Thyroid gland (tissue), 4 donors: Measurements from ENCODE around the gene RNF144A. TPM values are rescaled to one million over a fixed set of nuclear protein-coding genes. Genes with fewer than 3 reads are reported as not detected.
A peak's percentile ranks its signal among the peaks of the same experiment; 100 is the strongest.

Experiments
- DNase-seq, 2 donors: peaks; one replicate each; pipeline ENCODE4 v3.0.0-alpha.2; 2019
- H3K27ac ChIP-seq, 3 donors: fragments of 200-600 bp; sonication (generic); 1 replicate in 2 of 3; 2 replicates in 1 of 3; pipeline ENCODE4 v1.5.1; 2016 to 2019; ENCODE audit warnings: mild to moderate bottlenecking in 1 of 3, moderate library complexity in 1 of 3
- H3K27me3 ChIP-seq: fragments of 200-600 bp; sonication (generic); one replicate; pipeline ENCODE4 v1.5.1; 2019
- H3K36me3 ChIP-seq, 2 donors: fragments of 200-600 bp; sonication (generic); one replicate each; pipeline ENCODE4 v1.5.1; 2016 to 2019
- H3K4me1 ChIP-seq, 2 donors: fragments of 200-600 bp; sonication (generic); one replicate each; pipeline ENCODE4 v1.5.1; 2017 to 2019
- H3K4me3 ChIP-seq, 3 donors: fragments of 200-600 bp; sonication (generic); replicated peaks in 1 of 3; 1 replicate in 2 of 3; 2 replicates in 1 of 3; pipeline ENCODE4 v1.5.1; 2016; ENCODE audit warnings: mild to moderate bottlenecking in 1 of 3
- H3K9me3 ChIP-seq: fragments of 200-600 bp; sonication (generic); one replicate; pipeline ENCODE4 v1.5.1; 2017
- POLR2A ChIP-seq, 2 donors: fragments of 450-650 bp; IDR thresholded peaks; one replicate each; pipeline ENCODE4 v1.6.1; 2017; ENCODE audit warnings: antibody characterized with exemption in 2 of 2, mild to moderate bottlenecking in 2 of 2, moderate library complexity in 1 of 2
- WGBS, 2 donors: methylation state at CpG; one replicate each; pipeline ENCODE4 v1.1.5; 2017; 5-methylcytosine and 5-hydroxymethylcytosine counted together
- intact Hi-C: fragments of 100-400 bp; cut with DNase I; formaldehyde crosslinking; loops from one replicate; pipeline ENCODE4 v1.15.1; 2023
- total RNA-seq, 4 donors: library from RNA; depleted of rRNA; stranded (reverse); fragments of >200 nt; gene quantifications; one replicate each; pipeline ENCODE4 v1.2.3, GENCODE V29; 2016
- TF ChIP-seq, protein P1 (sequence below), 6 experiments: fragments of 200-600 bp in 3 of 6; fragments of 450-650 bp in 3 of 6; sonication (generic) in 3 of 6; IDR thresholded peaks; one replicate each; pipeline ENCODE4 v1.5.1; 2016 to 2019; ENCODE audit warnings: antibody characterized with exemption in 6 of 6, mild to moderate bottlenecking in 2 of 6, inconsistent platforms in 1 of 6, moderate library complexity in 1 of 6

Gene RNF144A
- total RNA-seq, 4 donors from 2014 or later, result 8.0 to 12.2 (median 10.6) TPM

DNA sequence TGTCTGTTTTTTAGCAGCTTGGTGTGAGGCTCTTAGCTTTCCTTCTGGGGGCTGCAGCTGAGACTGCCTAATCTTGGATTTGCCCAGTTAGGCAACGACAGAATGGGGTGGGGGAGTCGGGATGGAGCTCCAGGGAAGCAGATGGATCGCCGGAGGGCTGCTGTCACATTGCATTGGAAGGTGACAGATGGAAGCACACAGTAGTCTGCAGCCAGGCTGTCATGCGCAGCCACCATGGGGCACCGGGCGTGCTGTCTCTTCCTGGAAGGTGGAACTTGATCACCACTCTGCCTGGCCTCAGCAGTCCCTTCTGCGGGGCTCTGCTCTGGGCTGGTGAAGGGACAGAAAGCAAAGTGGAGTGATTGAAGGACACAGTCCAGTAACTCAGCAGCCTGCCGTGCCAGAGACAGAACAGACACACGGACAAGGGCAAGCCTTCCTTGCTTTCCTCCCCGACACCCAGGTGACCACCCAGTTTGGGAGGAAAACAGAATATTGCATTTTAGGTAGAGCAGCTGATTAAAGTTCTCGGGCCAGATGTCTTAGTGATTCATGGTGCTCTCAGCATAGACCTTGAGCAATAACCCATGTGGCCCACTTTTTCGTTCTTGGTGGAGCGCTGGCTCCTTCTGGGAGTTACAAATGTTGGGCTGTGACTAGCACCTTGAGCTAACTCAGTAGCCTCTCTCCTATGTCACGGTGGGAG, 40.9 kb downstream of the RNF144A start:
- H3K9me3 ChIP-seq, result no peaks in the 10 kb centered on the region
- no peaks in the 10 kb centered on the region for H3K36me3 ChIP-seq
- WGBS, 2 donors, result 89 to 94% methylated on average over 14 to 15 of the region's 15 CpGs
- no peak overlapping the region for H3K4me3 ChIP-seq
- DNase-seq, result no peak
- intact Hi-C loops, result no loop called here
- no peaks in the 10 kb centered on the region for H3K27me3 ChIP-seq
- H3K4me1 ChIP-seq, result peaks cover 11 to 30% of the 10 kb centered on the region in 2 donors
- TF ChIP-seq, protein P1, sequence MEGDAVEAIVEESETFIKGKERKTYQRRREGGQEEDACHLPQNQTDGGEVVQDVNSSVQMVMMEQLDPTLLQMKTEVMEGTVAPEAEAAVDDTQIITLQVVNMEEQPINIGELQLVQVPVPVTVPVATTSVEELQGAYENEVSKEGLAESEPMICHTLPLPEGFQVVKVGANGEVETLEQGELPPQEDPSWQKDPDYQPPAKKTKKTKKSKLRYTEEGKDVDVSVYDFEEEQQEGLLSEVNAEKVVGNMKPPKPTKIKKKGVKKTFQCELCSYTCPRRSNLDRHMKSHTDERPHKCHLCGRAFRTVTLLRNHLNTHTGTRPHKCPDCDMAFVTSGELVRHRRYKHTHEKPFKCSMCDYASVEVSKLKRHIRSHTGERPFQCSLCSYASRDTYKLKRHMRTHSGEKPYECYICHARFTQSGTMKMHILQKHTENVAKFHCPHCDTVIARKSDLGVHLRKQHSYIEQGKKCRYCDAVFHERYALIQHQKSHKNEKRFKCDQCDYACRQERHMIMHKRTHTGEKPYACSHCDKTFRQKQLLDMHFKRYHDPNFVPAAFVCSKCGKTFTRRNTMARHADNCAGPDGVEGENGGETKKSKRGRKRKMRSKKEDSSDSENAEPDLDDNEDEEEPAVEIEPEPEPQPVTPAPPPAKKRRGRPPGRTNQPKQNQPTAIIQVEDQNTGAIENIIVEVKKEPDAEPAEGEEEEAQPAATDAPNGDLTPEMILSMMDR (IDR thresholded peaks at IDR 0.05), result no peak
- no peak for TF ChIP-seq POLR2A (IDR thresholded peaks at IDR 0.05)
- no peak overlapping the region for H3K27ac ChIP-seq

DNA sequence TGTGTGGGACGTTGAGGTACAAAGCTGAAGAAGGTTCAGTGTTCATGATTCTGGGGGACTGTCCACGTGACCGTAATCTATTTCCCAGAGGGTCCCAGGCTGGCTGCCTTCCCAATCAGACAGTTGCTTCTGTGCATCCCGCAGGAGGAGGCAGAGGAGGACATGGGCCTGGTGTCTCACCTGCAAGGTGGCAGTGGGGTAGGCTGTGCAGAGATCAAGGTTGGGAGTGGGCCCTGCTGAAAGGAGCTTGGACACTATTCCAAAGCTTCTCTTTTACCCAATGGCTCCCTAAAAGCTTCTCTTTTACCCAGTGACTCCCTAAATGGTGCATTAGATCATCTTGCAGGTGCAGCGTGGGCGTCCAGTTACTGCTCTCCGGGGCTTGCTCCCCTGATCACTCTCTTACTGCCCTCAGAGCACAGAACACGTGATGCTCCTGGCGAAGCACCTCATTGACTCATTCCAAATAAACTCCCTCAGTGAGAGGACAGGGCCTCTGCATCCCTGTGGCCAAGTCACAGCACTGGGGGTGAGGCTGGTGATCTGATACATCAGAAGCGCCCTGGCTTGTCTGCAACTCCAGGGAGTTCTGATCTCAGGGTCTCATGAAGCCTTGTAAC, 41.5 kb downstream of the RNF144A start:
- Histone ChIP-seq H3K36me3 (no peaks in the 10 kb centered on the region), H3K27ac (no peak overlapping the region), H3K27me3 (no peaks in the 10 kb centered on the region), H3K4me3 (no peak overlapping the region), H3K9me3 (no peaks in the 10 kb centered on the region), H3K4me1 (peaks cover 11 to 30% of the 10 kb centered on the region in 2 donors)
- intact Hi-C loops, result no loop called here
- TF ChIP-seq, protein P1 (IDR thresholded peaks at IDR 0.05), result no peak
- TF ChIP-seq POLR2A (IDR thresholded peaks at IDR 0.05), result no peak
- no peak for DNase-seq
- WGBS, 2 donors, result 96 to 97% methylated on average over 10 of the region's 10 CpGs

DNA sequence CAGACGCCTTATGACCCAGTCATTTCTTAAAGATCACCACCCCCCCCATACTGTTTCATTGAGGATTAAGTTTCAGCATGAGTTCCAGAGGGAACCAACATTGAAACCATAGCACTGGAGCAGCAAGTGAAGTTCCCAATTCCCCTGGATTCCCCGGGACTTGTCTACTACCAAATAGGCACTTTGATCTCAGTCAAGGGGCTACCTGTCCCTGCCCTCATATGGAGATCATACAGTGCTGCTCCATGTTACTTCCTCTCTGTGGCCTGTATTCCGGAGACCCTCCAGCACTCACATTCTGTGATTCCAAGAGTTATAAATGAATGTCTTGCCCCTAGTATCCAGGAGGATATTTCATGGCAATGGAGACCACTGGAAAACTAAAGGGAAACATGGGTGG, 42.5 kb downstream of the RNF144A start:
- H3K27me3 ChIP-seq, result no peaks in the 10 kb centered on the region
- WGBS, 2 donors, result 93 to 98% methylated on average over 3 of the region's 3 CpGs
- intact Hi-C loops, result no loop called here
- TF ChIP-seq POLR2A (IDR thresholded peaks at IDR 0.05), result no peak
- TF ChIP-seq, protein P1 (IDR thresholded peaks at IDR 0.05), result no peak
- H3K4me3 ChIP-seq, result no peak overlapping the region
- H3K27ac ChIP-seq, result peak overlapping the region in 2 of 3 donors; percentile 62 to 76
- H3K9me3 ChIP-seq, result no peaks in the 10 kb centered on the region
- DNase-seq, result no peak
- no peaks in the 10 kb centered on the region for H3K36me3 ChIP-seq
- H3K4me1 ChIP-seq, result peaks cover 11 to 30% of the 10 kb centered on the region in 2 donors

DNA sequence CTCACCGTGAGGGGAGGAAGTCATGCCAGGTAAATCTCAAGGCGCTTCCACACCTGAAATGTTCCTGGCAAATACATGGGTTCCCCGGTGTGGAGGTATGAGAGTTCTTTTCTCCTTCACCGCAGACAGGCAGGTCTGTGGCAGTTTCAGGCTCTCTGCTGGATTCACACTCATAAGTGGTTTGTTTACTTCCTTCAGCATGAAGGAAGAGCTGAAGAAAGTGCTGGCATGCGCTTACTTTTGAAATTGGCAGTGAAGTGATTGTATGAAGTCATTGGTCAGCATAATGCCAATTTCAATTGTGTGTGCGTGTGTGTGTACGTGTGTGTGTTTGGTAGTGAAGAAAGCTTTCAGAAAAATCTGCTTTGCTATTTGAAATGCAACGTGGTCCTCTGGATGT, 43.4 kb downstream of the RNF144A start:
- peak; percentile 65 to 74 for DNase-seq
- no peak overlapping the region for H3K4me3 ChIP-seq
- peak overlapping the region; percentile 62 to 76 (median 69) for H3K27ac ChIP-seq
- WGBS, 2 donors, result 16 to 17% methylated on average over 8 of the region's 8 CpGs
- peaks cover 11 to 24% of the 10 kb centered on the region in 2 donors for H3K4me1 ChIP-seq
- H3K9me3 ChIP-seq, result no peaks in the 10 kb centered on the region
- H3K36me3 ChIP-seq, result no peaks in the 10 kb centered on the region
- TF ChIP-seq, protein P1 (IDR thresholded peaks at IDR 0.05), result no peak
- peak in 1 of 2 donors; percentile 24 for TF ChIP-seq POLR2A (IDR thresholded peaks at IDR 0.05)
- intact Hi-C loops, result no loop called here
- H3K27me3 ChIP-seq, result no peaks in the 10 kb centered on the region

DNA sequence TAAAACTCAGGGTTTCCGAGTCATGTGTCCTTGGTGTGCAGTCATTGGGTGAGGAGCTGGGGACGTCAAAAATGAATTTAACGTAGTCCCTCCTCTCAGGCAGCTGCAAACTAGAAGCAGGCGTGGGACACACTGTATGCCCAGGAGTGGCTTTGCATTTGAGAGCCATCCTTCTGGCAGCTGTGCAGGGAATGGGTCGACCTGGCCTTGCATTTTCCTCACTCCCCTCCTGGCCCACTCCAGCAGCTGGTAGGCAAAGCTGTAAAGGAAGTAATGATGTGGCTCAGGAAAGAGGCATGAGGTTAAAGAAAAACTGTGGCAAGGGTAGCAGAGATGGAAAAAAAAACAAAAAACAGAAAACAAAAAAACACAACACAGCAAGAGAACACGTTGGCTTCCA, 46.5 kb downstream of the RNF144A start:
- no peaks in the 10 kb centered on the region for H3K27me3 ChIP-seq

More for the DNA sequence above, 46.5 kb downstream of the RNF144A start:
- DNase-seq, result no peak
- Histone ChIP-seq H3K4me1 (peaks cover 11 to 17% of the 10 kb centered on the region in 2 donors), H3K4me3 (no peak overlapping the region), H3K27ac (no peak overlapping the region), H3K9me3 (no peaks in the 10 kb centered on the region), H3K36me3 (no peaks in the 10 kb centered on the region)
- WGBS, 2 donors, result 95 to 96% methylated on average over 6 of the region's 6 CpGs
- TF ChIP-seq, protein P1 (IDR thresholded peaks at IDR 0.05), result no peak
- no peak for TF ChIP-seq POLR2A (IDR thresholded peaks at IDR 0.05)
- intact Hi-C loops, result no loop called here
